ENCODE measurements around the gene GUCY2D.
"Not testable (repeated sequence)": the region's sequence is repeated elsewhere in the genome, so short reads cannot be mapped to it uniquely, and the experiment has no call there.

GUCY2D gene

DNA sequence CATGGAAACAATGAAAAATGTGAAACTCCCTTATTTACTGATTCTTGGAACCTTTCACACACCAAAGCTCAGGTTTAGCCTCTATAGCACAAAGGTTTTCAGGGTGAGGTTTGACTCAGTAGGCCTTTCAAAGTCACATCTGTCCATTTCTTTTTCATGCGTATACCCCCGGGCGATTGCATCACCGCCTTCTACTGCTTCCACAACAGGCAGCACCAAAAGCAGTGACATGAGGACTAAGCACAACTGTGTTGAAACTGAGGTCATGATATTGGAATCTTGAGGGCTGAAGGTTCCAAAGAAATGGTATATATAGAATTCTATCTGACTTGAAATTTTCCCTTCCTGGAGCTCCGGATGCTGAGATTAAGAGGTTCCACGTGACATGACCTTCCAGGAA, 21.7 kb downstream of the GUCY2D start:
- not testable (repeated sequence) for H3K36me3 ChIP-seq (ENCODE audit: control insufficient read depth, insufficient read depth, low read length); H3K27me3 ChIP-seq (replicated peaks; ENCODE audit: control insufficient read depth, insufficient read depth, low read length, poor library complexity, severe bottlenecking); H3K9me3 ChIP-seq (ENCODE audit: control insufficient read depth, low read length); H3K4me1 ChIP-seq (ENCODE audit: control insufficient read depth, insufficient read depth, low read length, poor library complexity, severe bottlenecking); DNase-seq; H3K27ac ChIP-seq (ENCODE audit: insufficient read depth, low read length, poor library complexity, severe bottlenecking); H3K4me3 ChIP-seq (ENCODE audit: insufficient read depth, low read depth, low read length, poor library complexity, severe bottlenecking)

- Histone ChIP-seq H3K27ac (ENCODE audit: insufficient read depth, low read length, poor library complexity, severe bottlenecking) (no peak overlapping the region), H3K4me1 (ENCODE audit: control insufficient read depth, insufficient read depth, low read length, poor library complexity, severe bottlenecking) (no peaks in the 10 kb centered on the region), H3K36me3 (ENCODE audit: control insufficient read depth, insufficient read depth, low read length) (no peaks in the 10 kb centered on the region), H3K4me3 (ENCODE audit: insufficient read depth, low read depth, low read length, poor library complexity, severe bottlenecking) (no peak overlapping the region), H3K9me3 (ENCODE audit: control insufficient read depth, low read length) (no peaks in the 10 kb centered on the region), H3K27me3 (replicated peaks; ENCODE audit: control insufficient read depth, insufficient read depth, low read length, poor library complexity, severe bottlenecking) (no peaks in the 10 kb centered on the region)
- no peak for DNase-seq
These were observed 22.9 kb downstream of the GUCY2D start for GRCh38 chr17:8025176-8025911.

DNA sequence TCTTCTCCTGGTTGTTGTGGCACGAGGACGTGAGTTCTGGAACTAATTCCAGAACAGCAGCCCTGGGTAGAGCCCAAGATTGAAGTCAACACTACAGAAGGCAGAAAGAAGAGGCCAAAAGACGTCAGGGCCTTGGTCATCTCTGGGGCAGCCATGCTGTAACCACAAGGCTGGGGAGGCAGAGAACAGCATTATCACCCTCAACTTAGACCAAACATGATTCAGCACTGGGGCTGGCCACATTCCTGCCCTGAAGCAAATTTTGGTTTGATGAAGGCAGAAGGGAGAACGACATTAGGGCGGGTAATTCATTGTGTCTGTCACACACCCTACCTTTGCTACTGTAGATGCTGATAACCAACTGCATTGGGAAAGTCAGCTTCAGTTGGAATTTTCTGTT, 26.7 kb downstream of the GUCY2D start:
- H3K4me1 ChIP-seq (ENCODE audit: control insufficient read depth, insufficient read depth, low read length, poor library complexity, severe bottlenecking), result no peaks in the 10 kb centered on the region
- H3K36me3 ChIP-seq (ENCODE audit: control insufficient read depth, insufficient read depth, low read length), result no peaks in the 10 kb centered on the region
- no peak overlapping the region for H3K4me3 ChIP-seq (ENCODE audit: insufficient read depth, low read depth, low read length, poor library complexity, severe bottlenecking)
- H3K9me3 ChIP-seq (ENCODE audit: control insufficient read depth, low read length), result no peaks in the 10 kb centered on the region
- DNase-seq, result no peak
- H3K27ac ChIP-seq (ENCODE audit: insufficient read depth, low read length, poor library complexity, severe bottlenecking), result no peak overlapping the region
- no peaks in the 10 kb centered on the region for H3K27me3 ChIP-seq (replicated peaks; ENCODE audit: control insufficient read depth, insufficient read depth, low read length, poor library complexity, severe bottlenecking)

GRCh38 chr17:8031261-8031661, 28.8 kb downstream of the GUCY2D start:
- no peaks in the 10 kb centered on the region for H3K27me3 ChIP-seq (replicated peaks; ENCODE audit: control insufficient read depth, insufficient read depth, low read length, poor library complexity, severe bottlenecking)
- no peaks in the 10 kb centered on the region for H3K9me3 ChIP-seq (ENCODE audit: control insufficient read depth, low read length)
- H3K4me1 ChIP-seq (ENCODE audit: control insufficient read depth, insufficient read depth, low read length, poor library complexity, severe bottlenecking), result no peaks in the 10 kb centered on the region
- no peak overlapping the region for H3K4me3 ChIP-seq (ENCODE audit: insufficient read depth, low read depth, low read length, poor library complexity, severe bottlenecking)
- H3K36me3 ChIP-seq (ENCODE audit: control insufficient read depth, insufficient read depth, low read length), result no peaks in the 10 kb centered on the region
- no peak overlapping the region for H3K27ac ChIP-seq (ENCODE audit: insufficient read depth, low read length, poor library complexity, severe bottlenecking)
- no peak for DNase-seq

DNA sequence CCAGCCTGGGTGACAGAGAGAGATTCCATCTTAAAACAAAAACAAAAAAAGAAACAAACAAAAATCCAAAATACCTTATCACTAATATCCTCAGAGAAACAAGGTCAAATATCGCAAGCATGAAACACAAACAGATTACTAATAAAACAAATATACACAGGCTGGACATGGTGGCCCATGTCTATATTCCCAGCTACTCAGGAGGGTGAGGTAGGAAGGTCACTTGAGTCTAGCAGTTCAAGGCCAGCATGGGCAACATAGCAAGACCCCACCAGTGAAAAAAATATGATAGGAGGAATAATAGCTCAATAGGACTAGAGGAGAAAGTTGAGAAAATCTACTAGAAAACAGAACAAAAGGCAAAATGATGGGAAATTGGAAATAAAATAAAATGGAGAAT, 29.5 kb downstream of the GUCY2D start:
- no peaks in the 10 kb centered on the region for H3K9me3 ChIP-seq (ENCODE audit: control insufficient read depth, low read length)
- no peaks in the 10 kb centered on the region for H3K27me3 ChIP-seq (replicated peaks; ENCODE audit: control insufficient read depth, insufficient read depth, low read length, poor library complexity, severe bottlenecking)
- H3K36me3 ChIP-seq (ENCODE audit: control insufficient read depth, insufficient read depth, low read length), result no peaks in the 10 kb centered on the region
- no peak overlapping the region for H3K27ac ChIP-seq (ENCODE audit: insufficient read depth, low read length, poor library complexity, severe bottlenecking)
- H3K4me1 ChIP-seq (ENCODE audit: control insufficient read depth, insufficient read depth, low read length, poor library complexity, severe bottlenecking), result no peaks in the 10 kb centered on the region
- DNase-seq, result no peak
- no peak overlapping the region for H3K4me3 ChIP-seq (ENCODE audit: insufficient read depth, low read depth, low read length, poor library complexity, severe bottlenecking)

- DNase-seq, result no peak
- Histone ChIP-seq H3K36me3 (ENCODE audit: control insufficient read depth, insufficient read depth, low read length) (no peaks in the 10 kb centered on the region), H3K9me3 (ENCODE audit: control insufficient read depth, low read length) (no peaks in the 10 kb centered on the region), H3K4me3 (ENCODE audit: insufficient read depth, low read depth, low read length, poor library complexity, severe bottlenecking) (no peak overlapping the region), H3K27ac (ENCODE audit: insufficient read depth, low read length, poor library complexity, severe bottlenecking) (no peak overlapping the region), H3K27me3 (replicated peaks; ENCODE audit: control insufficient read depth, insufficient read depth, low read length, poor library complexity, severe bottlenecking) (no peaks in the 10 kb centered on the region), H3K4me1 (ENCODE audit: control insufficient read depth, insufficient read depth, low read length, poor library complexity, severe bottlenecking) (no peaks in the 10 kb centered on the region)
These were observed 30.0 kb downstream of the GUCY2D start for GRCh38 chr17:8032442-8032841.

DNA sequence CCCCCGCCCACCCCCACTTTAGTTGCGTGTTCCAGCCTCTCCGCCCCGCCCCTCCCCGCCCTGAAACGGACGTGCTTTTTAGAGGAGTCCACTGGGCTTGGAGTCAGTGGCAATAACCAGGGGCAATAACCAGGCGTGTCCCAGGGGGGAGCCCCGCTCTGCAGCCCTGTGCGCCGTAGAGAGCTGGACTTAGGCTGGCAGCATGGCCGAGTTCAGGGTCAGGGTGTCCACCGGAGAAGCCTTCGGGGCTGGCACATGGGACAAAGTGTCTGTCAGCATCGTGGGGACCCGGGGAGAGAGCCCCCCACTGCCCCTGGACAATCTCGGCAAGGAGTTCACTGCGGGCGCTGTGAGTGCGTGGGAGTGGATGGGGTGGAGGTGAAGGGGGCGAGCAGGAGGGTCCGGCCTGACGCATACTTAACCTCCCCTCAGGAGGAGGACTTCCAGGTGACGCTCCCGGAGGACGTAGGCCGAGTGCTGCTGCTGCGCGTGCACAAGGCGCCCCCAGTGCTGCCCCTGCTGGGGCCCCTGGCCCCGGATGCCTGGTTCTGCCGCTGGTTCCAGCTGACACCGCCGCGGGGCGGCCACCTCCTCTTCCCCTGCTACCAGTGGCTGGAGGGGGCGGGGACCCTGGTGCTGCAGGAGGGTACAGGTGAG, 36.7 kb downstream of the GUCY2D start, which contains the start of gene ALOX15B:
TSS of gene ALOX15B (plus strand) at position 106 of the 657 bp plus-strand sequence. CDS start at position 203, 97 bp downstream.
- Histone ChIP-seq H3K27me3 (replicated peaks; ENCODE audit: control insufficient read depth, insufficient read depth, low read length, poor library complexity, severe bottlenecking) (peaks cover 14% of the 10 kb centered on the region), H3K36me3 (ENCODE audit: control insufficient read depth, insufficient read depth, low read length) (no peaks in the 10 kb centered on the region), H3K9me3 (ENCODE audit: control insufficient read depth, low read length) (no peaks in the 10 kb centered on the region), H3K27ac (ENCODE audit: insufficient read depth, low read length, poor library complexity, severe bottlenecking) (no peak within 1 kb of the TSS), H3K4me1 (ENCODE audit: control insufficient read depth, insufficient read depth, low read length, poor library complexity, severe bottlenecking) (no peaks in the 10 kb centered on the region), H3K4me3 (ENCODE audit: insufficient read depth, low read depth, low read length, poor library complexity, severe bottlenecking) (no peak within 1 kb of the TSS)
- DNase-seq, result no peak

- H3K4me3 ChIP-seq (ENCODE audit: insufficient read depth, low read depth, low read length, poor library complexity, severe bottlenecking), result no peak overlapping the region
- no peaks in the 10 kb centered on the region for H3K4me1 ChIP-seq (ENCODE audit: control insufficient read depth, insufficient read depth, low read length, poor library complexity, severe bottlenecking)
- no peak overlapping the region for H3K27ac ChIP-seq (ENCODE audit: insufficient read depth, low read length, poor library complexity, severe bottlenecking)
These were observed 37.3 kb downstream of the GUCY2D start for GRCh38 chr17:8039611-8040168.

DNA sequence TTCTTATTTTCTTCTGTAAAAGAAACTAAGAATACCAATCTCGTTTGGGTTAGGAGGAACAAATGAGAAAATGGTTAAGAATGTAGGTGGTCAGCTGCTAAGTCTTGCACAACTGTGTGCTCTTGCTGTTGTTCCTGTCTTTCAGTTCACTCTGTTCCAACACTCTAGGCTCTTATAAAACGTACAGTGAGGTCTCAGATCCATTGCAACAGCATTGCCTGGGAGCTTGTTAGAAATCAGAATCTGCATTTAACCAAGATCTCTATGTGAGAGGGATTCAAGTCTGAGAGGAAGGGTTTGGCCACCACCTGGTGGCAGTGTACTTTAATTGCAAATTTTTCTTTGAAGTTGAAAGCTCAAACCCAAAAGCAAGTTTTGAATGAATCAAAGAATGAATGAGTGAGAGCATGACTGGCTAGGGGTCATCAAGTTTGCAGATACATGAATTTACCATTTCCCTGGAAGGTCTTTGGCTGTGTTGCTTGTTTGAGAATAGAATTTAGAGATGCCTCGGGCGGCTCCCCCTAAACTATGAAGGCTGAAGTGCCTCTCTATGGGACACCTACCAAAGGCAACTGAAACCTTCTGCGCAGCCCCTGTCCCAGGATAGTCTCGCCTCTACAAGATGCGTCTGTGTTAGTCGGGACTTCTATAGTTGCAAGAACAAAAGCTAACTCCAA, 39.0 kb downstream of the GUCY2D start:
- Histone ChIP-seq H3K9me3 (ENCODE audit: control insufficient read depth, low read length) (no peaks in the 10 kb centered on the region), H3K4me3 (ENCODE audit: insufficient read depth, low read depth, low read length, poor library complexity, severe bottlenecking) (no peak overlapping the region), H3K36me3 (ENCODE audit: control insufficient read depth, insufficient read depth, low read length) (no peaks in the 10 kb centered on the region), H3K27ac (ENCODE audit: insufficient read depth, low read length, poor library complexity, severe bottlenecking) (no peak overlapping the region), H3K4me1 (ENCODE audit: control insufficient read depth, insufficient read depth, low read length, poor library complexity, severe bottlenecking) (no peaks in the 10 kb centered on the region), H3K27me3 (replicated peaks; ENCODE audit: control insufficient read depth, insufficient read depth, low read length, poor library complexity, severe bottlenecking) (peaks cover 14% of the 10 kb centered on the region)
- no peak for DNase-seq

More at GRCh38 chr17:8039611-8040168, 37.3 kb downstream of the GUCY2D start:
- no peaks in the 10 kb centered on the region for H3K36me3 ChIP-seq (ENCODE audit: control insufficient read depth, insufficient read depth, low read length)
- H3K9me3 ChIP-seq (ENCODE audit: control insufficient read depth, low read length), result no peaks in the 10 kb centered on the region
- H3K27me3 ChIP-seq (replicated peaks; ENCODE audit: control insufficient read depth, insufficient read depth, low read length, poor library complexity, severe bottlenecking), result peaks cover 14% of the 10 kb centered on the region
- no peak for DNase-seq

DNA sequence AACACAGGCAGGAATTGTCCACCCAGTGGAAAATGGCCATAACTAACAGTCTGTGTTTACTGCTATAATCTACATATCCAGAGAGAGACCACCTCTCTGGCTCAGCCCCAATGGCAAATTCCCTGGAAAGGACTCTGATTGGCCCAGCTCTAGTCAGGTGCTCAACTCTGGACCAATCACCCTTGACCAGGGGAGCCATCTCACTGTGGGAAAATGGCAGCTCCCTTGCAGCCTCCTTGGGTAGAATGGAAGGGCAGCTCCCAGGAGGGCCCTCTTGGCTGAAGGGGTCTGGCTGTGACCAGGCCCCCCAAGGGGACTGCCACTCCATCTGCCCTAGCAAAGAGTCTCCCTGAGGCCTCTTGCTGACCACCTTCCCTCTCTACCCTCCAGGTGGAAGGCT, 39.6 kb downstream of the GUCY2D start:
- Histone ChIP-seq H3K4me1 (ENCODE audit: control insufficient read depth, insufficient read depth, low read length, poor library complexity, severe bottlenecking) (no peaks in the 10 kb centered on the region), H3K4me3 (ENCODE audit: insufficient read depth, low read depth, low read length, poor library complexity, severe bottlenecking) (no peak overlapping the region), H3K9me3 (ENCODE audit: control insufficient read depth, low read length) (no peaks in the 10 kb centered on the region), H3K27me3 (replicated peaks; ENCODE audit: control insufficient read depth, insufficient read depth, low read length, poor library complexity, severe bottlenecking) (peaks cover 14% of the 10 kb centered on the region), H3K36me3 (ENCODE audit: control insufficient read depth, insufficient read depth, low read length) (no peaks in the 10 kb centered on the region), H3K27ac (ENCODE audit: insufficient read depth, low read length, poor library complexity, severe bottlenecking) (no peak overlapping the region)
- no peak for DNase-seq
